Breast epithelium (tissue), 4 donors: Measurements from ENCODE around the gene WEE1. TPM values are rescaled to one million over a fixed set of nuclear protein-coding genes. Genes with fewer than 3 reads are reported as not detected.
A peak's percentile ranks its signal among the peaks of the same experiment; 100 is the strongest.

ENCODE experiments used
- DNase-seq, 2 donors: peaks; one replicate each; pipeline ENCODE4 v3.0.0-alpha.2; 2019; ENCODE audit warnings: low spot score in 2 of 2
- H3K27ac ChIP-seq, 2 donors: fragments of 200-600 bp; sonication (generic) in 1 of 2; one replicate each; pipeline ENCODE4 v1.5.1; 2016 to 2019; ENCODE audit warnings: mild to moderate bottlenecking in 1 of 2
- H3K27me3 ChIP-seq, 2 donors: fragments of 200-600 bp; sonication (generic) in 1 of 2; one replicate each; pipeline versions ENCODE4 v1.5.1 to v1.6.0; 2017 to 2019; ENCODE audit warnings: control low read depth in 1 of 2, mild to moderate bottlenecking in 1 of 2
- H3K36me3 ChIP-seq: fragments of 200-600 bp; one replicate; pipeline ENCODE4 v1.5.1; 2019
- H3K4me1 ChIP-seq, 2 donors: fragments of 200-600 bp; sonication (generic); one replicate each; pipeline ENCODE4 v1.5.1; 2016 to 2019; ENCODE audit warnings: control low read depth in 1 of 2
- H3K4me3 ChIP-seq, 3 donors: fragments of 200-600 bp; sonication (generic); 1 replicate in 2 of 3; 2 replicates in 1 of 3; pipeline ENCODE4 v1.5.1; 2016 to 2019; ENCODE audit warnings: mild to moderate bottlenecking in 3 of 3, moderate library complexity in 2 of 3
- H3K9me3 ChIP-seq, 2 donors: fragments of 200-600 bp; sonication (generic) in 1 of 2; one replicate each; pipeline ENCODE4 v1.5.1; 2016 to 2019; ENCODE audit warnings: control low read depth in 1 of 2
- CTCF ChIP-seq, 3 donors: fragments of 450-650 bp; IDR thresholded peaks; one replicate each; pipeline ENCODE4 v1.5.1; 2016 to 2017; ENCODE audit warnings: antibody characterized with exemption in 3 of 3, mild to moderate bottlenecking in 3 of 3, moderate library complexity in 3 of 3
- POLR2A ChIP-seq: fragments of 450-650 bp; IDR thresholded peaks from one replicate; pipeline ENCODE4 v1.6.1; 2016; ENCODE audit warnings: antibody characterized with exemption, mild to moderate bottlenecking, moderate library complexity
- POLR2AphosphoS5 ChIP-seq, 3 donors: sonication (generic); formaldehyde crosslinking; IDR thresholded peaks; one replicate each; pipeline ENCODE4 v1.6.1; 2017; ENCODE audit warnings: antibody characterized with exemption in 3 of 3
- intact Hi-C: fragments of 100-400 bp; cut with DNase I; formaldehyde crosslinking; loops from one replicate; pipeline ENCODE4 v1.15.1; 2023; ENCODE audit warnings: low total_unique reads
- total RNA-seq, 3 donors: library from RNA; depleted of rRNA; stranded (reverse); fragments of >200 nt; gene quantifications; one replicate each; pipeline ENCODE4 v1.1.0, GENCODE V29; 2016

Gene WEE1
- total RNA-seq, 3 donors from 2014 or later, result 25.0 to 128 (median 66.5) TPM

GRCh38 chr11:9580894-9581293, 7.4 kb downstream of the WEE1 start:
- peaks cover 6% of the 10 kb centered on the region for H3K36me3 ChIP-seq
- H3K9me3 ChIP-seq, result no peaks in the 10 kb centered on the region
- no peak overlapping the region for H3K4me3 ChIP-seq
- TF ChIP-seq CTCF (IDR thresholded peaks at IDR 0.05), result no peak
- no peak for DNase-seq
- intact Hi-C loops, result no loop called here
- no peaks in the 10 kb centered on the region for H3K27me3 ChIP-seq
- H3K27ac ChIP-seq, result no peak overlapping the region
- H3K4me1 ChIP-seq, result no peaks in the 10 kb centered on the region

GRCh38 chr11:9581556-9582161, 8.2 kb downstream of the WEE1 start:
- Histone ChIP-seq H3K27ac (no peak overlapping the region), H3K27me3 (no peaks in the 10 kb centered on the region), H3K4me1 (no peaks in the 10 kb centered on the region), H3K4me3 (no peak overlapping the region), H3K9me3 (no peaks in the 10 kb centered on the region), H3K36me3 (peaks cover 6% of the 10 kb centered on the region)
- TF ChIP-seq POLR2A (no peak), POLR2AphosphoS5 (IDR thresholded peaks at IDR 0.05) (peak in 1 of 3 donors; percentile 39)
- intact Hi-C loops, result no loop called here
- no peak for DNase-seq

GRCh38 chr11:9590717-9591116, 17.2 kb downstream of the WEE1 start:
- Histone ChIP-seq H3K4me3 (no peak overlapping the region), H3K4me1 (no peaks in the 10 kb centered on the region), H3K36me3 (peaks cover 6% of the 10 kb centered on the region), H3K9me3 (no peaks in the 10 kb centered on the region), H3K27me3 (no peaks in the 10 kb centered on the region), H3K27ac (no peak overlapping the region)
- TF ChIP-seq CTCF (IDR thresholded peaks at IDR 0.05), result no peak
- TF ChIP-seq POLR2AphosphoS5 (IDR thresholded peaks at IDR 0.05), result no peak
- TF ChIP-seq POLR2A, result no peak
- intact Hi-C loops, result loop anchor here (5.0 kb wide), 1 partner anchor 123 kb away; no protein-coding TSS in a partner anchor
- no peak for DNase-seq

GRCh38 chr11:9594267-9595046, 21.0 kb downstream of the WEE1 start:
- TF ChIP-seq POLR2AphosphoS5 (IDR thresholded peaks at IDR 0.05) (no peak), POLR2A (no peak), CTCF (IDR thresholded peaks at IDR 0.05) (no peak)

GRCh38 chr11:9596926-9597464, 23.5 kb downstream of the WEE1 start:
- no peaks in the 10 kb centered on the region for H3K36me3 ChIP-seq
- no peak overlapping the region for H3K4me3 ChIP-seq
- intact Hi-C loops, result no loop called here
- TF ChIP-seq POLR2A, result no peak
- no peak for TF ChIP-seq POLR2AphosphoS5 (IDR thresholded peaks at IDR 0.05)
- no peak for TF ChIP-seq CTCF (IDR thresholded peaks at IDR 0.05)
- no peak overlapping the region for H3K27ac ChIP-seq
- no peaks in the 10 kb centered on the region for H3K27me3 ChIP-seq
- DNase-seq, result no peak
- H3K9me3 ChIP-seq, result no peaks in the 10 kb centered on the region
- no peaks in the 10 kb centered on the region for H3K4me1 ChIP-seq

More at GRCh38 chr11:9594267-9595046, 21.0 kb downstream of the WEE1 start:
- Histone ChIP-seq H3K4me1 (no peaks in the 10 kb centered on the region), H3K9me3 (no peaks in the 10 kb centered on the region), H3K4me3 (no peak overlapping the region), H3K27me3 (no peaks in the 10 kb centered on the region), H3K27ac (no peak overlapping the region), H3K36me3 (no peaks in the 10 kb centered on the region)
- intact Hi-C loops, result loop anchor here (5.0 kb wide), 1 partner anchor 127 kb away; no protein-coding TSS in a partner anchor
- no peak for DNase-seq
